ENCODE data around the gene LIF. TPM values are rescaled to one million over a fixed set of nuclear protein-coding genes. Genes with fewer than 3 reads are reported as not detected.

LIF gene
- total and polyA plus RNA-seq, 8 donors = 0.35 to 5.0 (median 2.2) TPM; not detected in 2

DNA sequence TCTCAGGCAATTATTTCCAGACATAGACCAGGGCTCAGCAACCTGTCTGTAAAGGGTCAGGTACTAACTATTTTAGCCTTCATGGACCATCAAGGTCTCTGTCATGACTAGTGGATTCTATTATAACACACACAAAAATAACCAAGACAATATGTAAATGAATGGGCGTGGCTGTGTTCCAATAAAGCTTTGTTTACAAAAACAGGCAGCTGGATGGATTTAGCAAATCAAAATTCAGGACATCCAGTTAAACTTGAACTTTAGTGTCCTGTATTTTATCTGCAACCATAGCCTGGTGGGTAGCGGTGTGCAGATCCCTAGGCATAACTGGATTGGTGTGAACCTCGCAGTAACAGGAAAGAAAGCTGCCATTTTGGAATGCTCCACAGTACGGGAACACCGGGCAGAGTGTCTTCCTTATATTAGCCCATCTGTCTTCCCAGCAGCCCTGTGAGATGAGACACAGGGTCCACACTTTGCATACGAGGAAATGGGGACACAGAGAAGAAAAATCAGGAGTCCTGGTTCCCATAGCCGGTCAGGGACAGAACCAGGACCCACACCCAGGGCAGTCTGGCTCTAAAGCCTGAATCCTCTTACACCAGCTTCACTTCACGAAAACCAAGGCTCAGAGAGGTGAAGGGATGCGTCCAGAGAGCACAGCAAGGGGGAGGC, 15.6 kb downstream of the LIF start:
- H3K36me3 ChIP-seq = no peaks in the 10 kb centered on the region
- H3K27ac ChIP-seq = no peak overlapping the region
- H3K9me3 ChIP-seq = no peaks in the 10 kb centered on the region
- peaks cover 0 to 8% (median 0%) of the 10 kb centered on the region in 3 donors for H3K27me3 ChIP-seq
- WGBS, 5 donors = 85 to 93% (median 89%) methylated on average over 9 of the region's 9 CpGs
- intact Hi-C loops (cut with DNase I; ENCODE audit: low total_unique reads) = no loop called here
- TF ChIP-seq POLR2AphosphoS5 (IDR thresholded peaks at IDR 0.05) (no peak), POLR2A (IDR thresholded peaks at IDR 0.05) (no peak), EP300 (IDR thresholded peaks at IDR 0.05) (no peak)
- TF ChIP-seq, protein P1, sequence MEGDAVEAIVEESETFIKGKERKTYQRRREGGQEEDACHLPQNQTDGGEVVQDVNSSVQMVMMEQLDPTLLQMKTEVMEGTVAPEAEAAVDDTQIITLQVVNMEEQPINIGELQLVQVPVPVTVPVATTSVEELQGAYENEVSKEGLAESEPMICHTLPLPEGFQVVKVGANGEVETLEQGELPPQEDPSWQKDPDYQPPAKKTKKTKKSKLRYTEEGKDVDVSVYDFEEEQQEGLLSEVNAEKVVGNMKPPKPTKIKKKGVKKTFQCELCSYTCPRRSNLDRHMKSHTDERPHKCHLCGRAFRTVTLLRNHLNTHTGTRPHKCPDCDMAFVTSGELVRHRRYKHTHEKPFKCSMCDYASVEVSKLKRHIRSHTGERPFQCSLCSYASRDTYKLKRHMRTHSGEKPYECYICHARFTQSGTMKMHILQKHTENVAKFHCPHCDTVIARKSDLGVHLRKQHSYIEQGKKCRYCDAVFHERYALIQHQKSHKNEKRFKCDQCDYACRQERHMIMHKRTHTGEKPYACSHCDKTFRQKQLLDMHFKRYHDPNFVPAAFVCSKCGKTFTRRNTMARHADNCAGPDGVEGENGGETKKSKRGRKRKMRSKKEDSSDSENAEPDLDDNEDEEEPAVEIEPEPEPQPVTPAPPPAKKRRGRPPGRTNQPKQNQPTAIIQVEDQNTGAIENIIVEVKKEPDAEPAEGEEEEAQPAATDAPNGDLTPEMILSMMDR (IDR thresholded peaks at IDR 0.05) = no peak
- H3K4me3 ChIP-seq = no peak overlapping the region
- peaks cover 10 to 14% (median 14%) of the 10 kb centered on the region in 4 donors for H3K4me1 ChIP-seq
- no peak for DNase-seq

DNA sequence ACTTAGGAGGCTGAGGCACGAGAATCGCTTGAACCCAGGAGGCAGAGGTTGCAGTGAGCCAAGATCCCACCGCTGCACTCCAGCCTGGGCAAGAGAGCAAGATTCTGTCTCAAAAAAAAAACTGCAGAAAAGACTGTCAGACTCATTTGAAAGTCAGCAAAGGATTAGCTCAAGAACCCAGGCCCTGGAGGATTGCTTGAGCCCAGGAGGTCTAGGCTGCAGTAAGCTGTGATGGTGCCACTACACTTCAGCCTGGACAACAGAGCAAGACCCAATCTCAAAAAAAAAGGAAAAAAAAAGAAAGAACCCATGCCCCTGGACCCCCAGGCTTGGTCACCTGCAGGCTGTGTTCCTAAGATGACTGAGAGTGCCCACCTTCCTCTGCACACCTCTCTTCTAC, 16.2 kb downstream of the LIF start:
- H3K36me3 ChIP-seq = no peaks in the 10 kb centered on the region
- H3K27me3 ChIP-seq = peaks cover 0 to 8% (median 0%) of the 10 kb centered on the region in 3 donors
- no peak for DNase-seq
- H3K9me3 ChIP-seq = no peaks in the 10 kb centered on the region
- TF ChIP-seq POLR2AphosphoS5 (IDR thresholded peaks at IDR 0.05) (no peak), EP300 (IDR thresholded peaks at IDR 0.05) (no peak), POLR2A (IDR thresholded peaks at IDR 0.05) (no peak)
- TF ChIP-seq, protein P1 (IDR thresholded peaks at IDR 0.05) = no peak
- no peak overlapping the region for H3K27ac ChIP-seq
- H3K4me1 ChIP-seq = peaks cover 8 to 9% (median 8%) of the 10 kb centered on the region in 4 donors
- intact Hi-C loops (cut with DNase I; ENCODE audit: low total_unique reads) = no loop called here
- no peak overlapping the region for H3K4me3 ChIP-seq
- 85 to 99% (median 94%) methylated on average over 3 of the region's 3 CpGs for whole genome bisulfite sequencing, 5 donors

DNA sequence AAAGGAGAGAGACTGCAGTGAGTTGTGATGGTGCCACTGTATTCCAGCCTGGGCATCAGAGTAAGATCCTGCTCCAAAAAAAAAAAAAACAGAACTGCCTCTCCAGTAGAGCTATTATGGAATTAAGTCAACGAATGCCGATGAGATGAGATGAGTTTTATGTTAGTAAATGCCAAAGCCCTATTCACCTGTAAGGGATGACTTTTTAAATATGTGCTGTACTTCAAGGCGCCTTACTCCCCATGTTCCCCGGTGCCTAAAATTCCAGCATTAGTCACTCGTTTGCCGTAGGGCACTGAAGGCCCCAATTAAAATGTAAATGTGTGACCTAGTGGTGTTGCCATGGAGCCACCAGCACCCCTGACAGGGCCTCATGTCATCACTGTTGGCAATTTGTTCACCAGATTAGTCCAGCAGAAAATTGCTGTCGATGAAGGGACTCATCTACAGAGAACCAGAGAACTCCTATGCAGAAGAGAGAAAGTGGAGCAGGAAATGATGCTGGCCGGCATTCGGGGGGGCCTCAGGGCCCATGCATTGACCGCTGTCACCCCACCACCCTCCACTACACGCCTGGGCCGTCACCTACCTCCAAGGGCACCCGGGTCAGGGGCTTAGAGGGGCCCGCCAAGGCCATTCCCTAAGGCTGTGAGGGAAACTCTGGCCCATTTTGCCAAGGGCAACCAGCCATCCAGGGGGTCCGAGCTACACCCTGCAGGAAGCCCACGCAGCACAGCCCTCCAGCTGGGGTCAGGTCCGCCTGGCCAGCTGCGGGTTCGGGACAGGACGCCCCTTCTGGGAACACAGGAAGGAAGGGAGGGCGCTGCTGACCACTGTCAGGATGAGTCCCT, 17.8 kb downstream of the LIF start:
- Histone ChIP-seq H3K27ac (no peak overlapping the region), H3K4me1 (no peaks in the 10 kb centered on the region), H3K9me3 (no peaks in the 10 kb centered on the region), H3K27me3 (peaks cover 0 to 8% (median 0%) of the 10 kb centered on the region in 3 donors), H3K4me3 (no peak overlapping the region), H3K36me3 (no peaks in the 10 kb centered on the region)
- 78 to 81% (median 80%) methylated on average over 13 to 21 of the region's 21 CpGs for WGBS, 5 donors
- intact Hi-C loops (cut with DNase I; ENCODE audit: low total_unique reads) = no loop called here
- TF ChIP-seq EP300 (IDR thresholded peaks at IDR 0.05) = no peak
- TF ChIP-seq POLR2A (IDR thresholded peaks at IDR 0.05) = no peak
- no peak for TF ChIP-seq POLR2AphosphoS5 (IDR thresholded peaks at IDR 0.05)
- no peak for DNase-seq

DNA sequence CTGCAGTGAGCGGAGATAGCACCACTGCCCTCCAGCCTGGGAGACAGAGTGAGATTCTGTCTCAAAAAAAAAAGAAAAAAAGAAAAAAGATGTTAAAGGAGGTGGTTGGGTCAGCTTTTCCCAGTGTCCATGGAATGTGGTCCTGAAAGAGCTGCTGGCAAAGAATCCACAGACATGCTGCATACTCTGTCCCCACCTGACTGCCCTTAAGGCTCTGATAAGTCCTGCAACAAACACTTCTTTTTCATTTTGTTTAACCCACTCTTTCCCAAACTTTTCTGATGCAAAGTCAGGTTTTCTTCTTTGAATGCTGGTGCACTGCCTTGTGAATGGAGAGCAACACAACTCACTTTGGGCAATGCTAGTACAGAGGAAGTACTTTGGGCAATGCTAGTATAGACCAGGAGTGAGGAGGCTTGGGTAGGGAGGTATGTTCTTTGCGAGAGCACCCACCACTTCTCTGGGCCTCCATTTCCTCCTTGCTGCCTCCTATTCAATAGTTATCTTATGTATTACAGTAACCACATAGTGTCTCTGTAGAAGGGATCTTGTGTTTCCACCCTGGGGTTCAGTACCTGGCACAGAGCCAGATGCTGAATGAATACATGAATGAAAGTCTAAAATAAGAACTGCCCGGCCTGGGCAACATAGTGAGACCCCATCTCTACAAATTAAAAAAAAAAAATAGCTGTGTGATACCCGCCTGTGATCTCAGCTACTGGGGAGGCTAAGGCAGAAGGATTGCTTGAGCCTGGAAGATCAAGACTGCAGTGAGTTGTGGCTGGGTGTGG, 18.9 kb downstream of the LIF start:
- Histone ChIP-seq H3K27me3 (peaks cover 0 to 6% (median 0%) of the 10 kb centered on the region in 3 donors), H3K36me3 (no peaks in the 10 kb centered on the region), H3K27ac (no peak overlapping the region), H3K4me1 (no peaks in the 10 kb centered on the region), H3K9me3 (no peaks in the 10 kb centered on the region), H3K4me3 (no peak overlapping the region)
- no peak for TF ChIP-seq EP300 (IDR thresholded peaks at IDR 0.05)
- TF ChIP-seq, protein P1 (IDR thresholded peaks at IDR 0.05) = no peak
- no peak for TF ChIP-seq POLR2AphosphoS5 (IDR thresholded peaks at IDR 0.05)
- no peak for TF ChIP-seq POLR2A (IDR thresholded peaks at IDR 0.05)
- 81 to 90% (median 85%) methylated on average over 4 of the region's 4 CpGs for WGBS, 5 donors
- intact Hi-C loops (cut with DNase I; ENCODE audit: low total_unique reads) = no loop called here
- no peak for DNase-seq

All from stomach (tissue), 9 donors.